K562 (cell line): Measurements from ENCODE around the gene STRA6.

Source experiments
- HBP1 ChIP-seq: fragments of 450-650 bp; formaldehyde crosslinking; IDR thresholded peaks from 2 replicates; pipeline ENCODE4 v1.4.0; 2022; ENCODE audit warnings: missing genetic modification characterization
- HNRNPK ChIP-seq: fragments of 200-400 bp; formaldehyde crosslinking; IDR thresholded peaks from one replicate; pipeline ENCODE4 v1.6.1; 2018; ENCODE audit warnings: mild to moderate bottlenecking, low read depth, low read length; ENCODE audit not compliant: poor library complexity, severe bottlenecking
- MYC ChIP-seq, 2 experiments: fragments of 250-450 bp in 1 of 2; sonication (Bioruptor Pico) in 1 of 2; IDR thresholded peaks; 2 replicates each; pipeline versions ENCODE4 v1.5.1 to v1.6.1; 2012 to 2021; ENCODE audit warnings: low read depth in 2 of 2, borderline replicate concordance in 1 of 2, improper control_type of control experiment in 1 of 2, low read length in 1 of 2, mild to moderate bottlenecking in 1 of 2, moderate library complexity in 1 of 2
- NR3C1 ChIP-seq: sonication (generic); formaldehyde crosslinking; IDR thresholded peaks from 2 replicates; pipeline ENCODE4 v1.8.1; 2022; ENCODE audit warnings: missing genetic modification reagents
- PCBP1 ChIP-seq: fragments of 200-400 bp; formaldehyde crosslinking; IDR thresholded peaks from 2 replicates; pipeline ENCODE4 v1.6.1; 2018; ENCODE audit warnings: mild to moderate bottlenecking, low read depth, low read length; ENCODE audit not compliant: poor library complexity, severe bottlenecking
- TBP ChIP-seq: optimal IDR thresholded peaks from 2 replicates; pipeline ENCODE3; 2011; ENCODE audit warnings: low read depth, low read length, improper control_type of control experiment
- ZNF384 ChIP-seq: IDR thresholded peaks from 2 replicates; pipeline ENCODE4 v1.6.1; 2012; ENCODE audit warnings: low read depth, low read length, improper control_type of control experiment
- ZNF584 ChIP-seq: fragments of 200-800 bp; sonication (Bioruptor generic); IDR thresholded peaks from 2 replicates; pipeline ENCODE4 v1.6.1; 2016; ENCODE audit warnings: low read depth, mild to moderate bottlenecking, missing genetic modification characterization, missing compliant biosample characterization
- TF ChIP-seq, protein P1 (sequence below): fragments of 450-650 bp; formaldehyde crosslinking; IDR thresholded peaks from 2 replicates; pipeline ENCODE4 v1.4.0; 2020; ENCODE audit warnings: mild to moderate bottlenecking, mixed read lengths

GRCh38 chr15:74226761-74227540 lies 24.4 kb upstream of the STRA6 start:
- TF ChIP-seq MYC (IDR thresholded peaks at IDR 0.05; ENCODE audit: low read depth, low read length) (no peak), MYC (CRISPR knock-in tag; IDR thresholded peaks at IDR 0.05; ENCODE audit: borderline replicate concordance, low read depth) (no peak), PCBP1 (no peak), ZNF584 (CRISPR knock-in tag) (no peak), ZNF384 (no peak), TBP (no peak), NR3C1 (CRISPR knock-in tag) (no peak), HBP1 (no peak), HNRNPK (no peak)
- TF ChIP-seq, protein P1, sequence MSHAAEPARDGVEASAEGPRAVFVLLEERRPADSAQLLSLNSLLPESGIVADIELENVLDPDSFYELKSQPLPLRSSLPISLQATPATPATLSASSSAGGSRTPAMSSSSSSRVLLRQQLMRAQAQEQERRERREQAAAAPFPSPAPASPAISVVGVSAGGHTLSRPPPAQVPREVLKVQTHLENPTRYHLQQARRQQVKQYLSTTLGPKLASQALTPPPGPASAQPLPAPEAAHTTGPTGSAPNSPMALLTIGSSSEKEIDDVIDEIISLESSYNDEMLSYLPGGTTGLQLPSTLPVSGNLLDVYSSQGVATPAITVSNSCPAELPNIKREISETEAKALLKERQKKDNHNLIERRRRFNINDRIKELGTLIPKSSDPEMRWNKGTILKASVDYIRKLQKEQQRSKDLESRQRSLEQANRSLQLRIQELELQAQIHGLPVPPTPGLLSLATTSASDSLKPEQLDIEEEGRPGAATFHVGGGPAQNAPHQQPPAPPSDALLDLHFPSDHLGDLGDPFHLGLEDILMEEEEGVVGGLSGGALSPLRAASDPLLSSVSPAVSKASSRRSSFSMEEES (CRISPR knock-in tag): no peak
